Activated T-helper 1 cell treated with anti-CD3 and anti-CD28 coated beads, Interleukin-12 subunit alpha, Interleukin-12 subunit beta, Interleukin-2, Interleukin-4 antibody, amounts not matched to agents 30 ng/mL and 10 ng/mL and 1 ng/mL, durations not matched to agents 14 hours and 24 hours and 36 hours (primary cell): ENCODE results near the gene SERTAD1. TPM values are rescaled to one million over a fixed set of nuclear protein-coding genes. Genes with fewer than 3 reads are reported as not detected.

Experiments
- DNase-seq: peaks from one replicate; pipeline ENCODE4 v3.0.0; 2021; ENCODE audit warnings: low spot score
- H3K27ac Mint-ChIP-seq: one replicate; pipeline ENCODE4 v1.8.0; 2021; ENCODE audit warnings: mild to moderate bottlenecking, mixed read lengths
- H3K27me3 Mint-ChIP-seq: one replicate; pipeline ENCODE4 v1.8.0; 2022; ENCODE audit warnings: mild to moderate bottlenecking, moderate library complexity, mixed read lengths; ENCODE audit not compliant: insufficient read depth
- H3K36me3 Mint-ChIP-seq: one replicate; pipeline ENCODE4 v1.8.0; 2021; ENCODE audit warnings: low read depth, mixed read lengths
- H3K4me1 Mint-ChIP-seq: one replicate; pipeline ENCODE4 v1.8.0; 2021; ENCODE audit warnings: low read depth, mixed read lengths
- H3K4me3 Mint-ChIP-seq: one replicate; pipeline ENCODE4 v1.8.0; 2021; ENCODE audit warnings: mild to moderate bottlenecking, moderate library complexity, mixed read lengths
- H3K9me3 Mint-ChIP-seq: one replicate; pipeline ENCODE4 v1.8.0; 2021; ENCODE audit warnings: mixed read lengths
- intact Hi-C: fragments of 100-400 bp; cut with micrococcal nuclease; formaldehyde crosslinking; loops from one replicate; pipeline ENCODE4 v1.15.1; 2024
- total RNA-seq: library from RNA; stranded (reverse); gene quantifications from 2 replicates; pipeline ENCODE4 v1.2.3, GENCODE V29; 2022

The SERTAD1 gene
- total RNA-seq, 1 donor from 2014 or later = 18.3 TPM

- Mint-ChIP-seq H3K9me3 (no peaks in the 10 kb centered on the region), H3K27me3 (peaks cover 4% of the 10 kb centered on the region), H3K36me3 (no peaks in the 10 kb centered on the region), H3K4me3 (no peak overlapping the region), H3K4me1 (no peaks in the 10 kb centered on the region), H3K27ac (no peak overlapping the region)
- intact Hi-C loops = no loop called here
- no peak for DNase-seq
These were observed 42.0 kb downstream of the SERTAD1 start for GRCh38 chr19:40383668-40384248.

DNA sequence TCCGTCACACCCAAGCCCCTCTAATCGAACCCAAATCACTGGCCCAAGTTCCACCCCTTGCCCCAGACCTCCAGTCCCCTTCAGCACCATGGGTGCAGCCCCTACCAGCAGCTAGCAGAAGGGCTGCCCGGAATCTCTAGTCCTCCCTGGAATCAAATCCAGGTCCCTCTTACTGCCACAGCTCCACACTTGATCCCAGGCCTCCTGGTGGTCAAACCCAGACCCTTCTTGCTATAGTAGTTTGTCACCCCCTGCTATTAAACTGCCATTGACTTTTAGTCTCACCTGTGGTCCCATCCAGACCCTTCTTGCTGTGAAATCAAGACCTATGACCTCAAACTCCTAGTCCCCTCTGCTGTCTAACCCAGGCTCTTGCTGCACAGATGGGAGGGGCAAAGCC is 44.5 kb downstream of the SERTAD1 start:
- no peak for DNase-seq
- Mint-ChIP-seq H3K4me1 (no peaks in the 10 kb centered on the region), H3K4me3 (no peak overlapping the region), H3K27ac (no peak overlapping the region), H3K27me3 (peaks cover 3% of the 10 kb centered on the region), H3K36me3 (no peaks in the 10 kb centered on the region), H3K9me3 (no peaks in the 10 kb centered on the region)
- intact Hi-C loops = no loop called here

DNA sequence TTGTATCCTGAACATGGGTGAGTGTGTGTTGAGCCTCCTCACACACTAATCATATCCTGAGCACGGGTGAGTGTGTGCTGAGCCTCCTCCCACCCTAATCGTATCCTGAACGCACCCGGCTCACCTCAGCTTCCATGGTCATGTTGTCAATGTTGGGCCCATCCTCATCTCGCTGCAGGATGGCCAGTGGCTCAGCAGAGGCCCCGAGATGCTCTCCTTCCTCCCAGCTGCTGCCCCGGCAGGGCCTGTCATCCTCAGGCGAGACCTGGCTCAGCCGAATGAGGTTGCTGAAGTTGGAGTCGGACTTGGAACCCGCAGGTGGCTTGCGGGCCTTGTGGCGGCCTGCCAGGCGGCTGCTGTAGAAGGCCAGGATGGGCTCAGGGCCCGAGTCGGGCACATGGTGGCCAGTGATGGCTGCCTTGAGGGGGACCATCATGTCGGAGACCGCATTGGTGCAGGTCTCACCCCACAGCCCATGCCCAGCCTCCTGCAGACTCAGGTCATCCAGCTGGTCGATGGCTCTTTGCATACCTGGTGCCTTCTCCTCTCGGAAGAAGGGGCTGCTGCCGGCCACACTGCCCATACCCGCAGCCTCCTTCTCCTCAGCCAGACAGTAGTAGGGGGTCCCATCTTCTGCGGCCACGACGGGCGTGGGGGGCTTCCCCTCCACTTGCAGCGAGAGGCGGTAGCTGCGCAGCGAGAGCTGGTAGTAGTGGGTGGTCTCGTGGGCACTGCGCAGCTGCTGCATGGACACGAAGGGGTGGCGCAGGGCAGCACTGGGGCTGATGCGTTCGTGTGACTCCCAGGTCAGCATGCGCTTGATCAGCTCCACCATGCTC is 45.4 kb downstream of the SERTAD1 start:
- no peaks in the 10 kb centered on the region for H3K4me1 Mint-ChIP-seq
- DNase-seq = no peak

GRCh38 chr19:40379446-40380198 is 46.2 kb downstream of the SERTAD1 start:
- Mint-ChIP-seq H3K9me3 (no peaks in the 10 kb centered on the region), H3K4me3 (no peak overlapping the region), H3K36me3 (peaks cover 1% of the 10 kb centered on the region), H3K27ac (no peak overlapping the region), H3K4me1 (peaks cover 7% of the 10 kb centered on the region), H3K27me3 (no peaks in the 10 kb centered on the region)
- DNase-seq = no peak
- intact Hi-C loops = no loop called here

More for the DNA sequence above, 45.4 kb downstream of the SERTAD1 start:
- no peak overlapping the region for H3K4me3 Mint-ChIP-seq
- H3K36me3 Mint-ChIP-seq = no peaks in the 10 kb centered on the region
- H3K27ac Mint-ChIP-seq = no peak overlapping the region
- intact Hi-C loops = no loop called here
- peaks cover 3% of the 10 kb centered on the region for H3K27me3 Mint-ChIP-seq
- H3K9me3 Mint-ChIP-seq = no peaks in the 10 kb centered on the region

DNA sequence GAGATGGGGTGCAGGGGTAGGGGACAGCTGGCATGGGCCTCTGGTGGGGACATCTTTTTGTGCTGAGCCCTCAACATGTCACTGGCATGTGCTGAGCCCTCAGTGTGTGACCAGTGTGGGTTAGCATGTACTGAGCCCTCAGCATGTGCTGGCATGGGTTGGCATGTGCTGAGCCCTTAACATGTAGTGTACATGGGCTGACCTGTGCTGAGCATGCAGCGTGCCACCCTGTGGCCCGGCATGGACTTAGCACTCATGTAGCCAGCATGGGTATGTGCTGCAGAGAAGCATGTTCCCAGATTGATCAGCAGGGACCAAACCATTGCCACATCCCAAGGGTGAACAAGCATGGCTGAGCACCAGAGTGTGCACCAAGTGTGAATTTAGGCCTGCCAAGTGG is 47.3 kb downstream of the SERTAD1 start:
- Mint-ChIP-seq H3K4me1 (peaks cover 11% of the 10 kb centered on the region), H3K9me3 (no peaks in the 10 kb centered on the region)
- intact Hi-C loops = no loop called here

DNA sequence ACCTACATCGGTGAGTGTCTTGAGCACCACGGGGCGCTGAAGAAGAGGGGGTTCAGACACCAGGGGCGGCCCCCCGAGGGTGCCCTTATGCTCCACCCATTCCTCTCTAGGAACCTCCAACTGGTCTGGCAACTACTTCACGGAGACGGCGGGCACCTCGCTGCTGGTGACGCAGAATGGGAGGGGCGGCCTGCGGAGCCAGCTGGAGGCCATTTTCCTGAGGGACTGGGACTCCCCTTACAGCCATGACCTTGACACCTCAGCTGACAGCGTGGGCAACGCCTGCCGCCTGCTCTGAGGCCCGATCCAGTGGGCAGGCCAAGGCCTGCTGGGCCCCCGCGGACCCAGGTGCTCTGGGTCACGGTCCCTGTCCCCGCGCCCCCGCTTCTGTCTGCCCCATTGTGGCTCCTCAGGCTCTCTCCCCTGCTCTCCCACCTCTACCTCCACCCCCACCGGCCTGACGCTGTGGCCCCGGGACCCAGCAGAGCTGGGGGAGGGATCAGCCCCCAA is 47.9 kb downstream of the SERTAD1 start:
- Mint-ChIP-seq H3K9me3 (no peaks in the 10 kb centered on the region), H3K27ac (no peak overlapping the region), H3K27me3 (no peaks in the 10 kb centered on the region), H3K4me1 (peaks cover 11% of the 10 kb centered on the region), H3K4me3 (no peak overlapping the region), H3K36me3 (peaks cover 3% of the 10 kb centered on the region)
- DNase-seq = no peak
- intact Hi-C loops = no loop called here

More for the DNA sequence above, 47.3 kb downstream of the SERTAD1 start:
- no peak overlapping the region for H3K4me3 Mint-ChIP-seq
- H3K27me3 Mint-ChIP-seq = no peaks in the 10 kb centered on the region
- no peak for DNase-seq
- H3K36me3 Mint-ChIP-seq = peaks cover 3% of the 10 kb centered on the region
- H3K27ac Mint-ChIP-seq = no peak overlapping the region

DNA sequence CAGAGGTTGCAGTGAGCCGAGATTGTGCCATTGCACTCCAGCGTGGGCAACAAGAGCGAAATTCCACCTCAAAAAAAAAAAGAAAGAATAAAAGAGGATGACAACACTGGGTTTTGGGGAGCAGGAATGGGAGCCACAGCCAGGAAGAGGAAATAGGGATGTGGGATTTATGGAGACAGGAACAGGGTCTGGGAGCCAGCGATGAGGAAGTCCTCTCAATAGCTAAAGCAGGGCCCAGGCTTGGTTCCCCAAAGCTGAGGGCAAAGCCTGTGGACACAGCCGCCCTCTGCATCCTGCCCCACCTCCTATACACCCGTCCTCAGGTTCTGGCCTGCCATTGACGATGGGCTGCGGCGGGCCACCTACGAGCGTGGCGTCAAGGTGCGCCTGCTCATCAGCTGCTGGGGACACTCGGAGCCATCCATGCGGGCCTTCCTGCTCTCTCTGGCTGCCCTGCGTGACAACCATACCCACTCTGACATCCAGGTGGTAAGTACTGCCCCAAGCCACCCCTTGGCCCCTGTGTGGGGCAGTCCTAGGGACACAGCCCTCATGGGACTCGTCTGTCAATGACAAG is 49.4 kb downstream of the SERTAD1 start:
- intact Hi-C loops = no loop called here
- peaks cover 3% of the 10 kb centered on the region for H3K36me3 Mint-ChIP-seq
- H3K4me3 Mint-ChIP-seq = no peak overlapping the region
- DNase-seq = no peak
- H3K4me1 Mint-ChIP-seq = peaks cover 11% of the 10 kb centered on the region
- no peaks in the 10 kb centered on the region for H3K27me3 Mint-ChIP-seq
- H3K9me3 Mint-ChIP-seq = no peaks in the 10 kb centered on the region
- no peak overlapping the region for H3K27ac Mint-ChIP-seq

DNA sequence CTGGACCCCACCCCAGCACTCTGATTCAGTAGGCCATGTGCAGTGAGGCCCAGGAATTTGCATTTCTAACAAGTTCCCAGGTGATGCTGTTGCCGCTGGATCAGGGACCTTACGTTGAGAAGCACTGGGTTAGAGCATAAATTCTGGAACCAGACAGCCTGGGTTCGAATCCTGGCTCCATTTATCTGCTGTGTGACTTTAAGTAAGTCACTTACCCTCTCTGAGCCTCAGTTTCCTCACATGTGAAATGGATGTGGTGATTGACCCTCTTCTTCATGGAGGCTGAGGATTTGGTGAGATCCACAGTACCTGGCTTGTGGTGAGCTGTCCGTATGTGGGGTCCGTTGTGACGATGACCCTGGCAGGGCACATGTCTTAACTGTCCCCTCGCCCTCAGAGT is 51.7 kb downstream of the SERTAD1 start:
- Mint-ChIP-seq H3K4me3 (no peak overlapping the region), H3K4me1 (peaks cover 11% of the 10 kb centered on the region), H3K27me3 (no peaks in the 10 kb centered on the region), H3K36me3 (peaks cover 5% of the 10 kb centered on the region), H3K9me3 (no peaks in the 10 kb centered on the region), H3K27ac (no peak overlapping the region)
- intact Hi-C loops = no loop called here
- no peak for DNase-seq

DNA sequence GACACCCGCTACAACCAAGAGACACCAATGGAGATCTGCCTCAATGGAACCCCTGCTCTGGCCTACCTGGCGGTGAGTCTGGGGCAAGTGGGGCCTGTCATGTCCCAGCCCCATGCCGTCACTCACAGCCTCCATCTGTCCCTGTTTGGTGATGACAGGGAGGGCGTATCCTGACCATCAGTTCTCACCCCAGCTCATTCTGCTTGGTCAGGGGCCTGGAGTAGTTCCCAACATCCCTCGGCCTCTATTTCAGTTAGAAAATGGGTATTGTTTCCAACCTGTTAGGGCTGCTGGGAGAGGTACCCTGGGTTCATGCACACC is 54.0 kb downstream of the SERTAD1 start:
- Mint-ChIP-seq H3K9me3 (no peaks in the 10 kb centered on the region), H3K27me3 (no peaks in the 10 kb centered on the region), H3K4me1 (peaks cover 11% of the 10 kb centered on the region), H3K36me3 (peaks cover 7% of the 10 kb centered on the region), H3K27ac (no peak overlapping the region), H3K4me3 (no peak overlapping the region)
- DNase-seq = no peak
- intact Hi-C loops = no loop called here

Other genes with a start within 250 kb of the SERTAD1 start
- 13.8 and 19.8 TPM in 2 replicates for gene MAP3K10, start 234.6 kb downstream of the SERTAD1 start, total RNA-seq
- gene TTC9B, start 207.6 kb downstream of the SERTAD1 start, total RNA-seq = not detected in 2 replicates
- 0.12 TPM in 1 of 2 replicates, not detected in the other for gene CCNP, start 199.3 kb downstream of the SERTAD1 start, total RNA-seq
- 160 and 170 TPM in 2 replicates for gene AKT2, start 140.6 kb downstream of the SERTAD1 start, total RNA-seq
- gene C19orf47, start 77.6 kb downstream of the SERTAD1 start, total RNA-seq = 26.4 and 28.1 TPM in 2 replicates
- 45.0 and 45.3 TPM in 2 replicates for gene PLD3, start 77.3 kb downstream of the SERTAD1 start, total RNA-seq
- not detected in 2 replicates for gene HIPK4, start 35.8 kb downstream of the SERTAD1 start, total RNA-seq
- 0.99 and 1.7 TPM in 2 replicates for gene PRX, start 12.6 kb downstream of the SERTAD1 start, total RNA-seq
- gene SERTAD3, start 18.3 kb upstream of the SERTAD1 start, total RNA-seq = 6.4 and 10.0 TPM in 2 replicates
- gene BLVRB, start 39.8 kb upstream of the SERTAD1 start, total RNA-seq = 6.1 and 8.2 TPM in 2 replicates
- 0.21 and 0.69 TPM in 2 replicates for gene SPTBN4, start 41.0 kb upstream of the SERTAD1 start, total RNA-seq
- gene SHKBP1, start 150.9 kb upstream of the SERTAD1 start, total RNA-seq = 102 and 113 TPM in 2 replicates
- 107 and 116 TPM in 2 replicates for gene LTBP4, start 175.4 kb upstream of the SERTAD1 start, total RNA-seq